ENCODE results near the gene RYR1. TPM values are rescaled to one million over a fixed set of nuclear protein-coding genes. Genes with fewer than 3 reads are reported as not detected.

The RYR1 gene
- total RNA-seq, 2 experiments from 2014 or later, result 0.20 to 1.2 TPM

DNA sequence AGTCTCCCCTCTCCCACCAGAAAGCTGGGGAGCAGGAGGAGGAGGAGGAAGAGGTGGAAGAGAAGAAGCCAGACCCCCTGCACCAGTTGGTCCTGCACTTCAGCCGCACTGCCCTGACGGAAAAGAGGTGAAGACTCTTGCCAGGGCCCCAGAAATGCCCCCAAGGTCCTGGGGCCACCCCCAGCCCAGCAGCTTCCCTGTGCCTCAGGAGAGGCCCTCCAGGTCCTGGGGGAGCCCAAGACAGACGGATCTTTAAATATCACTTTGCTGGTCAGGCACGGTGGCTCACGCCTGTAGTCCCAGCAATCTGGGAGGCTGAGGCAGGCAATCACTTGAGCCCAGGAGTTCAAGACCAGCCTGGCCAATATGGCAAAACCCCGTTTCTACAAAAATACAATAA, 95.4 kb downstream of the RYR1 start:
- peaks cover 5% of the 10 kb centered on the region for H3K4me1 ChIP-seq (ENCODE audit: insufficient read depth, low read length)
- H3K27ac ChIP-seq (ENCODE audit: low read depth in 1 of 2, low read length in 2 of 2), result no peak overlapping the region
- POLR2A ChIA-PET, result no interaction called here
- H3K27me3 ChIP-seq (ENCODE audit: control insufficient read depth in 1 of 2, insufficient read depth in 2 of 2, low read length in 2 of 2), result peaks cover 0 to 3% of the 10 kb centered on the region in 2 experiments
- no peaks in the 10 kb centered on the region for H3K36me3 ChIP-seq (ENCODE audit: insufficient read depth, low read length)
- Mint-ChIP-seq H3K27ac (no peak overlapping the region), H3K4me1 (ENCODE audit: low read depth) (no peaks in the 10 kb centered on the region), H3K4me3 (no peak overlapping the region), H3K27me3 (no peaks in the 10 kb centered on the region), H3K9me3 (no peaks in the 10 kb centered on the region), H3K36me3 (ENCODE audit: low read depth) (no peaks in the 10 kb centered on the region)
- intact Hi-C loops (cut with DNase I, micrococcal nuclease), result no loop called here
- ATAC-seq (ENCODE audit: poor library complexity) (no peak), DNase-seq (no peak)
- TF ChIP-seq, protein P1, sequence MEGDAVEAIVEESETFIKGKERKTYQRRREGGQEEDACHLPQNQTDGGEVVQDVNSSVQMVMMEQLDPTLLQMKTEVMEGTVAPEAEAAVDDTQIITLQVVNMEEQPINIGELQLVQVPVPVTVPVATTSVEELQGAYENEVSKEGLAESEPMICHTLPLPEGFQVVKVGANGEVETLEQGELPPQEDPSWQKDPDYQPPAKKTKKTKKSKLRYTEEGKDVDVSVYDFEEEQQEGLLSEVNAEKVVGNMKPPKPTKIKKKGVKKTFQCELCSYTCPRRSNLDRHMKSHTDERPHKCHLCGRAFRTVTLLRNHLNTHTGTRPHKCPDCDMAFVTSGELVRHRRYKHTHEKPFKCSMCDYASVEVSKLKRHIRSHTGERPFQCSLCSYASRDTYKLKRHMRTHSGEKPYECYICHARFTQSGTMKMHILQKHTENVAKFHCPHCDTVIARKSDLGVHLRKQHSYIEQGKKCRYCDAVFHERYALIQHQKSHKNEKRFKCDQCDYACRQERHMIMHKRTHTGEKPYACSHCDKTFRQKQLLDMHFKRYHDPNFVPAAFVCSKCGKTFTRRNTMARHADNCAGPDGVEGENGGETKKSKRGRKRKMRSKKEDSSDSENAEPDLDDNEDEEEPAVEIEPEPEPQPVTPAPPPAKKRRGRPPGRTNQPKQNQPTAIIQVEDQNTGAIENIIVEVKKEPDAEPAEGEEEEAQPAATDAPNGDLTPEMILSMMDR (IDR thresholded peaks at IDR 0.05), result no peak
- no peaks in the 10 kb centered on the region for H3K9me3 ChIP-seq (ENCODE audit: control insufficient read depth in 1 of 2, insufficient read depth in 1 of 2, low read length in 2 of 2)
- H3K4me3 ChIP-seq (ENCODE audit: low read length), result no peak overlapping the region
- CTCF ChIA-PET, result no interaction called here

DNA sequence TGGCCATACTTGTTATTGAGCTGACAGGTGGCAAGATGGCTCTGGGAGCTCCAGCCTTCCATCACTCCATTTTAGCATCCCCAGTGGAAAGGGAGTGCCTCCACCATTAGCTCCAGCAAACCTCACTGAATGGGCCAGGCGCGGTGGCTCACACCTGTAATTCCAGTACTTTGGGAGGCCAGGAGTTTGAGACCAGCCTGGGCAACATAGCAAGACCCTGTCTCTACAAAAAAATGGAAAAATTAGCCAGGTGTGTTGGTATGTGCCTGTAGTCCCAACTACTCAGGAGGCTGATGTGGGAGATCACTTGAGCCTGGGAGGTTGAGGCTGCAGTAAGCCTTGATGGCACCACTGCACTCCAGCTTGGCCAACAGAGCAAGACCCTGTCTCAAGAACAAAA, 98.0 kb downstream of the RYR1 start:
- H3K27me3 Mint-ChIP-seq, result no peaks in the 10 kb centered on the region
- no peak overlapping the region for H3K27ac Mint-ChIP-seq
- peaks cover 0 to 3% of the 10 kb centered on the region in 2 experiments for H3K27me3 ChIP-seq (ENCODE audit: control insufficient read depth in 1 of 2, insufficient read depth in 2 of 2, low read length in 2 of 2)
- H3K4me3 Mint-ChIP-seq, result no peak overlapping the region
- no peak overlapping the region for H3K4me3 ChIP-seq (ENCODE audit: low read length)
- TF ChIP-seq, protein P1 (IDR thresholded peaks at IDR 0.05), result no peak
- no peak overlapping the region for H3K27ac ChIP-seq (ENCODE audit: low read depth in 1 of 2, low read length in 2 of 2)
- intact Hi-C loops (cut with DNase I, micrococcal nuclease), result no loop called here
- CTCF ChIA-PET, result no interaction called here
- peaks cover 8% of the 10 kb centered on the region for H3K4me1 Mint-ChIP-seq (ENCODE audit: low read depth)
- no peak for ATAC-seq (ENCODE audit: poor library complexity)
- DNase-seq, result no peak
- peaks cover 7 to 10% of the 10 kb centered on the region in 2 experiments for H3K9me3 ChIP-seq (ENCODE audit: control insufficient read depth in 1 of 2, insufficient read depth in 1 of 2, low read length in 2 of 2)
- no peaks in the 10 kb centered on the region for H3K9me3 Mint-ChIP-seq
- H3K4me1 ChIP-seq (ENCODE audit: insufficient read depth, low read length), result peaks cover 14% of the 10 kb centered on the region
- no peaks in the 10 kb centered on the region for H3K36me3 Mint-ChIP-seq (ENCODE audit: low read depth)
- POLR2A ChIA-PET, result no interaction called here
- H3K36me3 ChIP-seq (ENCODE audit: insufficient read depth, low read length), result no peaks in the 10 kb centered on the region

DNA sequence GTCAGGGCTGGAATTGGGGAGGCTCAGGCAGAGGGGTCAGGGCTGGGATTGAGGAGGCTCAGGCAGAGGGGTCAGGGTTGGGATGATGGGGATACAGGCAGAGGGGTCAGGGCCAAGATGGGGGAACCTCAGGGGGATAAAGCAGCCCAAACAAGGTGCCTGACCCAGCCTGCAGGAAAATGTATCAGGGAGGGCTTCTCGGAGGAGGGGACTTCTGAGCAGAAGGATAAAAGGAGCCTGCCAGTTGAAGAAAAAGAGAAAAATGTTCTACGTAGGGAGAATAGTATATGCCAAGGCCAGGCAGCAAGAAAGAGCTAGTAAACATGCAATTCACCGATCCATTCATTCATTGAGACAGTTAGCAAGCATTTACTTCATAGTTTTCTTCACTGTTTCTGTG, 99.4 kb downstream of the RYR1 start:
- Mint-ChIP-seq H3K4me3 (no peak overlapping the region), H3K27me3 (no peaks in the 10 kb centered on the region), H3K9me3 (no peaks in the 10 kb centered on the region), H3K27ac (no peak overlapping the region), H3K36me3 (ENCODE audit: low read depth) (no peaks in the 10 kb centered on the region), H3K4me1 (ENCODE audit: low read depth) (peaks cover 22% of the 10 kb centered on the region)
- Histone ChIP-seq H3K27me3 (ENCODE audit: control insufficient read depth in 1 of 2, insufficient read depth in 2 of 2, low read length in 2 of 2) (peaks cover 0 to 3% of the 10 kb centered on the region in 2 experiments), H3K9me3 (ENCODE audit: control insufficient read depth in 1 of 2, insufficient read depth in 1 of 2, low read length in 2 of 2) (peaks cover 7 to 10% of the 10 kb centered on the region in 2 experiments), H3K4me1 (ENCODE audit: insufficient read depth, low read length) (peaks cover 28% of the 10 kb centered on the region), H3K36me3 (ENCODE audit: insufficient read depth, low read length) (no peaks in the 10 kb centered on the region), H3K27ac (ENCODE audit: low read depth in 1 of 2, low read length in 2 of 2) (no peak overlapping the region), H3K4me3 (ENCODE audit: low read length) (no peak overlapping the region)
- ChIA-PET POLR2A (no interaction called here), CTCF (no interaction called here)
- ATAC-seq (ENCODE audit: poor library complexity) (no peak), DNase-seq (no peak)
- TF ChIP-seq, protein P1 (IDR thresholded peaks at IDR 0.05), result no peak
- intact Hi-C loops (cut with DNase I, micrococcal nuclease), result no loop called here

Data from CD4-positive, alpha-beta T cell (primary cell).